Measurements from ENCODE around the gene THADA. TPM values are rescaled to one million over a fixed set of nuclear protein-coding genes. Genes with fewer than 3 reads are reported as not detected.
A peak's percentile ranks its signal among the peaks of the same experiment; 100 is the strongest.

THADA gene
- total RNA-seq, 1 experiment from 2014 or later = 29.5 TPM

- no peak for DNase-seq (ENCODE audit: low read depth)
Observed at GRCh38 chr2:43419243-43419642, 176.6 kb downstream of the THADA start.

GRCh38 chr2:43418680-43419079, 177.2 kb downstream of the THADA start:
- no peak for DNase-seq (ENCODE audit: low read depth)

GRCh38 chr2:43417300-43417699, 178.5 kb downstream of the THADA start:
- DNase-seq (ENCODE audit: low read depth) = no peak

GRCh38 chr2:43415592-43415991, 180.2 kb downstream of the THADA start:
- DNase-seq (ENCODE audit: low read depth) = no peak

GRCh38 chr2:43414586-43415135, 181.2 kb downstream of the THADA start:
- no peak for DNase-seq (ENCODE audit: low read depth)

- no peak for DNase-seq (ENCODE audit: low read depth)
Observed at GRCh38 chr2:43414033-43414432, 181.8 kb downstream of the THADA start.

- DNase-seq (ENCODE audit: low read depth) = peak; percentile 29
Observed at GRCh38 chr2:43412114-43412753, 183.6 kb downstream of the THADA start.

GRCh38 chr2:43410055-43410604, 185.7 kb downstream of the THADA start:
- DNase-seq (ENCODE audit: low read depth) = no peak

- no peak for DNase-seq (ENCODE audit: low read depth)
Observed at GRCh38 chr2:43408407-43409160, 187.3 kb downstream of the THADA start.

- DNase-seq (ENCODE audit: low read depth) = no peak
Observed at GRCh38 chr2:43407935-43408334, 187.9 kb downstream of the THADA start.

- DNase-seq (ENCODE audit: low read depth) = no peak
Observed at GRCh38 chr2:43406651-43407279, 189.1 kb downstream of the THADA start.

GRCh38 chr2:43405829-43406228, 190.0 kb downstream of the THADA start:
- no peak for DNase-seq (ENCODE audit: low read depth)

- no peak for DNase-seq (ENCODE audit: low read depth)
Observed at GRCh38 chr2:43402452-43402937, 193.3 kb downstream of the THADA start.

- DNase-seq (ENCODE audit: low read depth) = no peak
Observed at GRCh38 chr2:43402002-43402401, 193.8 kb downstream of the THADA start.

- no peak for DNase-seq (ENCODE audit: low read depth)
Observed at GRCh38 chr2:43400508-43400907, 195.3 kb downstream of the THADA start.

- peak; percentile 28 for DNase-seq (ENCODE audit: low read depth)
Observed at GRCh38 chr2:43399515-43400264, 196.1 kb downstream of the THADA start.

- DNase-seq (ENCODE audit: low read depth) = no peak
Observed at GRCh38 chr2:43399098-43399497, 196.7 kb downstream of the THADA start.

- no peak for DNase-seq (ENCODE audit: low read depth)
Observed at GRCh38 chr2:43397821-43398220, 198.0 kb downstream of the THADA start.

GRCh38 chr2:43397411-43397810, 198.4 kb downstream of the THADA start:
- DNase-seq (ENCODE audit: low read depth) = no peak

- DNase-seq (ENCODE audit: low read depth) = peak; percentile 9
Observed at GRCh38 chr2:43396344-43396743, 199.5 kb downstream of the THADA start.

GRCh38 chr2:43393918-43394317, 201.9 kb downstream of the THADA start:
- no peak for DNase-seq (ENCODE audit: low read depth)
